ENCODE measurements around the gene TIGD1.

- TF ChIP-seq CTCF (conservative IDR thresholded peaks at IDR 0.05; ENCODE audit: low read length) (no peak), EZH2phosphoT487 (IDR thresholded peaks at IDR 0.05; ENCODE audit: borderline replicate concordance, low read depth, low read length) (no peak)
These were observed 19.6 kb downstream of the TIGD1 start for GRCh38 chr2:232530626-232531260.
